ENCODE data around the gene MLX. TPM values are rescaled to one million over a fixed set of nuclear protein-coding genes. Genes with fewer than 3 reads are reported as not detected.

The MLX gene, protein sequence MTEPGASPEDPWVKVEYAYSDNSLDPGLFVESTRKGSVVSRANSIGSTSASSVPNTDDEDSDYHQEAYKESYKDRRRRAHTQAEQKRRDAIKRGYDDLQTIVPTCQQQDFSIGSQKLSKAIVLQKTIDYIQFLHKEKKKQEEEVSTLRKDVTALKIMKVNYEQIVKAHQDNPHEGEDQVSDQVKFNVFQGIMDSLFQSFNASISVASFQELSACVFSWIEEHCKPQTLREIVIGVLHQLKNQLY
- 29.7 and 36.4 TPM in 2 replicates for total RNA-seq

DNA sequence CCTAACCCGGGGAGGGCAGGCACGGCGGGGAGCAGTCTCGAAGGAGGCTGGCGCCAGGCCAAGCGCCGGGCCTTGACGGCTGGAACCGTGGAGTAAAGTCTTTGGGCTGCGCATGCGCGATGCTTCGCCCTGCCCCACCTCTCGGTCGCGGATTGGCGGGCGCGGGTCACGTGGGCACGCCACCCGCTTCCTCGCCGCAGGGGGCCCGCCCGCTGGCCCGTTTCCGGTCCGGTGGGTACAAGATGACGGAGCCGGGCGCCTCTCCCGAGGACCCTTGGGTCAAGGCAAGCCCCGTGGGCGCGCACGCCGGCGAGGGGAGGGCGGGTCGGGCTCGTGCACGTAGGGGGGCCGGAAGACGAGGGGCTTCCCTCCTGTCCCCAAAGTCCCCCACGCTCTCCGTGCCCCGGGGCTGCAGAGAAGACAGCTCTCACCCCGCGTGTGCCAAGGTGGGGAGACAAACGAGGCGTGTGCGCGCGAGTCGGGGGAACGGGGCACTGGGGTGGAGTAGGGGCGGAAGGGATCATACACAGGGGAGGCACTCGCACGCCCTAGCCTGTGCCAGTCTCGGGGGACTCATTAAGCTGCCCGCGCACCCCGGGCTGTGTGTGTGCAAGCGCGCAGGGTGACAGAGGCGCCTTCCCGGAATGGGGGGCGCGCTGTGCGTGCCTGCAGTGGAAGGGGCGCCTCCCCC, at the start of gene MLX:
TSS of gene MLX (plus strand) at position 218 of the 691 bp plus-strand sequence. CDS start at position 243, 25 bp downstream.

DNA sequence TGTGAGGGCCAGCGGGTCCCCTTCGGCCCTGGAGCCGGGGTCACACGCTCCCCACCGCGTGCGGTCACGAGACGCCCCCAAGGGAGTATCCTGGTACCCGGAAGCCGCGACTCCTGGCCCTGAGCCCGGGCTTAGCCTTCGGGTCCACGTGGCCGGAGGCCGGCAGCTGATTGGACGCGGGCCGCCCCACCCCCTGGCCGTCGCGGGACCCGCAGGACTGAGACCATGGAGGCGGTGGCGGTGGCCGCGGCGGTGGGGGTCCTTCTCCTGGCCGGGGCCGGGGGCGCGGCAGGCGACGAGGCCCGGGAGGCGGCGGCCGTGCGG, 30.9 kb upstream of the MLX start, which contains the start of gene NAGLU:
TSS of gene NAGLU (plus strand) at position 194 of the 324 bp plus-strand sequence. CDS start at position 226, 32 bp downstream.

DNA sequence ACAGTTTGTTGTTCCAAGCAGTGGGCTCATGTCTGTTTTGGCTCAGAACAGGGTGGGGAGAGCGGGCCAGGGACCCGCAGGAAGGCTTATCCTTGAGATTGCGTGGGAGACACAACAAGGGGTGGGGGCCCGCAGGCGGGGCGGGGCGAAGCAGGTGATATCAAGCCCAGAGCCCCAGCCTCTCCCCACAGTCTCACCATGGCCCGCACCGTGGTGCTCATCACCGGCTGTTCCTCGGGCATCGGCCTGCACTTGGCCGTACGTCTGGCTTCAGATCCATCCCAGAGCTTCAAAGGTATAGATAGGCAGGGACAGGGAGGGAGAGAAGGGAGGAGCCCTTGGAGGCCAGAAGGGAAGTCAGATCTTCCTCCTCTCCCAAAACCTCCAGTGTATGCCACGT, 14.2 kb upstream of the MLX start, which contains the start of gene HSD17B1:
TSS of gene HSD17B1 (plus strand) at position 188 of the 400 bp plus-strand sequence. CDS start at position 199, 11 bp downstream.

DNA sequence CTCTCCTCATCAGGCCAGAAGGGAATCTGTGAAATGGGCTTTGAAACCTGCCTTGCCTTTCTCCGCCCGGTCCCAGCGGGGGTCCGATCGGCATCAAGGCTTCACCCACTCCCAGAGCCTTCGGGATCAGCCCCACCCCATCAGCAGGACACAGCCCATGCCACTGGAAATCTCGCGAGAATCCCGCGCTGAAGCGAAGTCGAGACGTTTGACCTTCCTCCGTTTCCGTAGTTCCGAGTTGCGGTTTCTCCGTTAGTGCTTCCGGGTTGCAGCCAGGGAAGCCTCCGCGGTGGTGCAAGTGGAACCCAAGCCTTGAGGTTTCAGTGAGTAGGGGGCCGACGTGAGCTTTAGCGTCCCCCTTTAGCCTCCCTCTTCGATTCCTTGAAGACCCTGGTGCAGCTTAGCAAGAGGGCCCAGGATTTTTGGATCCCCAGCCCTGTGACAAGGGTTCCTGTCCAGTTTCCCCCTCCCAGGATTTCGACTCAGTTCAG, 5.0 kb upstream of the MLX start, which contains the start of gene COASY:
TSS of gene COASY (plus strand) at position 252 of the 491 bp plus-strand sequence. CDS start 475 bp downstream, outside the sequence.

DNA sequence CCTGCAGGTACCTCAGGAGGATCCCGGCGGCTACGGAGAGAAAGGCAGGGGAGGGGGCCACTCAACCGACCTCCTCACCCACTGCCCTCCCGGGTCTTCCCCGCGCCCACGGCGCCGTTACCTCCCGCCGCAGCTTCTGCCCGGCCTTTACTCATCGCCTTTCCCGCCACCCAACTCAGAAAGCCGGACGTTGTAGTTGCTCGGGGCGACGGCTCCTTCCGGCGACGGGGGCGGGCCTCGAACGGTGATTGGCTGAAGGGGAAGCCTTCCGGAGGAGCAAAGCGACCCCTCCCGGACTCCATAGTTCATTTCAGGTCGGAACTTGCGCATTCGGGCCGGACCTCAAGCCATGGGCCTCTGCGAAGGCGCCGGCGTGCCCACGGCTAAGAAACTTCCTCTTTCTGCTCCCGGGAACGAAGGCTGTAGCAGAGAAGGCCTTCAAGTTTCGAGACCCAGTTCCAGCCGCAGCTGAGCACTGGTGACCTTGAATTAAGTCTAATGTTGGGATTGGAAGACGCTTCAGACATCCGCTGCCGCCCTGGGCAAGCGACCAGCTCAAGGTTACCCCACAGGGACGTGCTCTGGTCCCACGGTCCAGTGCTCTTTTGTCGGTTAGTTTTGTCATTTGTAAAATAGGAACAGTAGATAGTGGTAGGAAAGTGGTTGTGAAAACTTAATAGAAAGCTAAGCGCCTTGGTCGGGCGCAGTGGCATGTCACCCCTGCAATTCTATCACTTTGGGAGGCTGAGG, 10.8 kb downstream of the MLX start, which contains the start of gene PSMC3IP:
TSS of gene PSMC3IP (minus strand) at position 198 of the 750 bp plus-strand sequence. CDS start at position 155, 43 bp downstream.

DNA sequence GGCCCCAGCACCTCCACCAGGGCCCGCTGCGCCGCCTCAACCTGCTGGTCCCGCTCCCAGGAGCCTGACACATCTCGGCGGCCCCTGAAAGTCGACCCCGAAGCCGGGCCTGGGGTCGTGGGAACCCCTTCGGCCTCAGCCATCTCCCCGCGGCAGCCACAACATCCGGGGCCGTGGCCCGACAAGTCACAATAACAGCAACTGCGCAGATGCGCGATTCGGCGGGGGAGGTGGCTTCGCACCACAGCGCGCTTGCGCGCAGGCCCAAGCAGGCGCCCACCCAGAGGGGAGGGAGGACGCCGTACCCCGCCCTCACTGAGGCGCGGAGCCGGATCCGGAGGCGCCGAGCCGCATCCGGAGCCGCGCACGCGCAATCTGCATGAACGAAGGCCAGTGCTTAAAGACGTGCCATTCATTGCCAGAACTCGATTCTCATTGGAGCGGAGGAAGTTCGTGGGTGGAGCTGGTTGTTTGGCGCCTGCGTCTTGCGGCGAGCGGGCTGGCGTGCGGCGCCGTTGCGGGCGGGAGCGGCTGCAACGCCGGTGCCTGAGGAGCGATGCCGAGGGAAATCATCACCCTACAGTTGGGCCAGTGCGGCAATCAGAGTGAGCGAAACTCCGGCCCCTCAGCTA, 42.4 kb downstream of the MLX start, which contains the start of the genes RETREG3 and TUBG1:
TSS of gene RETREG3 (minus strand) at position 193 of the 632 bp plus-strand sequence. CDS start at position 143, 50 bp downstream.
TSS of gene TUBG1 (plus strand) at position 502 of the 632 bp plus-strand sequence. CDS start at position 557, 55 bp downstream.

Other genes starting within 250 kb of the MLX start
- gene STAT3, start 178.7 kb upstream of the MLX start, total RNA-seq, result 153 and 160 TPM in 2 replicates
- gene CAVIN1, start 143.8 kb upstream of the MLX start, total RNA-seq, result 947 and 968 TPM in 2 replicates
- 32.4 and 38.1 TPM in 2 replicates for gene ATP6V0A1, start 108.2 kb upstream of the MLX start, total RNA-seq
- gene NAGLU, start 30.9 kb upstream of the MLX start, total RNA-seq, result 18.1 and 23.1 TPM in 2 replicates
- 0.53 and 0.57 TPM in 2 replicates for gene HSD17B1, start 14.2 kb upstream of the MLX start, total RNA-seq
- 25.1 and 31.0 TPM in 2 replicates for gene COASY, start 5.0 kb upstream of the MLX start, total RNA-seq
- gene PSMC3IP, start 10.6 kb downstream of the MLX start, total RNA-seq, result 11.0 and 14.5 TPM in 2 replicates
- 37.2 and 42.7 TPM in 2 replicates for gene RETREG3, start 42.3 kb downstream of the MLX start, total RNA-seq
- 48.5 and 73.7 TPM in 2 replicates for gene TUBG1, start 42.6 kb downstream of the MLX start, total RNA-seq
- 8.4 and 9.3 TPM in 2 replicates for gene TUBG2, start 92.2 kb downstream of the MLX start, total RNA-seq
- 5.2 and 7.4 TPM in 2 replicates for gene PLEKHH3, start 109.9 kb downstream of the MLX start, total RNA-seq
- gene CCR10, start 114.7 kb downstream of the MLX start, total RNA-seq, result 1.1 and 1.9 TPM in 2 replicates
- gene CNTNAP1, start 115.4 kb downstream of the MLX start, total RNA-seq, result 29.8 and 35.5 TPM in 2 replicates
- 21.3 TPM in 2 replicates for gene EZH1, start 177.9 kb downstream of the MLX start, total RNA-seq
- gene RAMP2, start 194.1 kb downstream of the MLX start, total RNA-seq, result 1.5 and 2.4 TPM in 2 replicates
- gene VPS25, start 206.3 kb downstream of the MLX start, total RNA-seq, result 36.4 and 45.0 TPM in 2 replicates
- gene WNK4, start 213.5 kb downstream of the MLX start, total RNA-seq, result 0.50 and 0.66 TPM in 2 replicates
- 46.9 and 52.5 TPM in 2 replicates for gene COA3, start 231.6 kb downstream of the MLX start, total RNA-seq
- gene CNTD1, start 231.8 kb downstream of the MLX start, total RNA-seq, result not detected in 2 replicates

Data from thoracic aorta endothelial cell (primary cell).